Measurements from ENCODE around the gene RPP30. TPM values are rescaled to one million over a fixed set of nuclear protein-coding genes. Genes with fewer than 3 reads are reported as not detected.

Gene RPP30
- total RNA-seq, 1 donor from 2014 or later: 42.3 TPM

- H3K4me1 ChIP-seq (ENCODE audit: control insufficient read depth in 3 of 3, insufficient read depth in 3 of 3, low read length in 3 of 3): peaks cover 0 to 5% (median 0%) of the 10 kb centered on the region in 3 donors
- no peak overlapping the region for H3K9ac ChIP-seq (ENCODE audit: low read depth in 1 of 3, low read length in 3 of 3)
- peaks cover 4 to 12% (median 7%) of the 10 kb centered on the region in 3 donors for H3K36me3 ChIP-seq (ENCODE audit: control insufficient read depth in 3 of 3, insufficient read depth in 3 of 3, low read length in 3 of 3)
- H3K27ac ChIP-seq (ENCODE audit: low read depth, low read length): no peak overlapping the region
- no peak overlapping the region for H3K4me3 ChIP-seq (ENCODE audit: low read length in 3 of 3)
- H3K27me3 ChIP-seq (ENCODE audit: control insufficient read depth in 3 of 3, insufficient read depth in 3 of 3, low read length in 3 of 3): no peaks in the 10 kb centered on the region
- no peaks in the 10 kb centered on the region for H3K9me3 ChIP-seq (ENCODE audit: control insufficient read depth in 3 of 3, low read length in 3 of 3)
Observed at GRCh38 chr10:90913774-90914420, 42.1 kb downstream of the RPP30 start.

DNA sequence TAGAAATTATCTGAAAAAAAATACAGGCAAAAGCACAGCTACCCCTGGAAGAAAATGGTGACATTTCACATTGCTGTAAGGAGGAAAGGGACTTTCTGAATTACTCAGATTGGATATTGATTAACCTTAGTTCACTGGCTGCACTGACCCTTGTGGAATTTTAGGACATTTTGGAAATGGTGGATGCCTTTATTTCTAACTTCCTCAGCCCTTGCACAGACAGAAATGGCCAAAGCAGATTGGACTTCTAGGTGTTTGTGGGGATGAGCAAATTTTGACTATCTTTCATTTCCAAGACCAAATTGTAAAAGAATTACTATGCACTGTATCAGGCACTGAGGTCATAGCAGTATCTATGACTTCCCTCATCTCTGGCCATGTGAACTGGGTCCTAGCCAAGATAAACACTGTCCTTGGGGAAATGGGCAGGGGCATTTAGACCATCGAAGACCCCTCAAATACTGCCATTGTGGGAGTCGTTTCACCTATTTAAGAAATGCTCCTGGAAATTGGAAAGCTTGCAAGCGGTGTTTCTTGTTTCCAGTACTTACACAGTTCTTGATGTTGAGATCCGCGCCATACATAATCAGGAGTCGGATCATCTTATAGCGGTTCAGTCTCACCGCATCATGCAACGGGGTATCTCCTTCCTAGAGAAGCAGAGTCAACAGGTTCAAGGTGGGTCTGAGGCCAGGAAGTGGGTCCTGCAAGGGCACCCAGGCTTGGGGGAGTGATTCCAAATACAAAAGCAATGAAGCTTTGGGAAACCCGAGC, 43.4 kb downstream of the RPP30 start:
- peaks cover 4 to 12% (median 7%) of the 10 kb centered on the region in 3 donors for H3K36me3 ChIP-seq (ENCODE audit: control insufficient read depth in 3 of 3, insufficient read depth in 3 of 3, low read length in 3 of 3)
- no peak overlapping the region for H3K4me3 ChIP-seq (ENCODE audit: low read length in 3 of 3)
- no peaks in the 10 kb centered on the region for H3K9me3 ChIP-seq (ENCODE audit: control insufficient read depth in 3 of 3, low read length in 3 of 3)
- no peaks in the 10 kb centered on the region for H3K27me3 ChIP-seq (ENCODE audit: control insufficient read depth in 3 of 3, insufficient read depth in 3 of 3, low read length in 3 of 3)
- H3K27ac ChIP-seq (ENCODE audit: low read depth, low read length): no peak overlapping the region
- H3K9ac ChIP-seq (ENCODE audit: low read depth in 1 of 3, low read length in 3 of 3): no peak overlapping the region
- peaks cover 0 to 6% (median 5%) of the 10 kb centered on the region in 3 donors for H3K4me1 ChIP-seq (ENCODE audit: control insufficient read depth in 3 of 3, insufficient read depth in 3 of 3, low read length in 3 of 3)

GRCh38 chr10:90915766-90916075, 43.9 kb downstream of the RPP30 start:
- no peaks in the 10 kb centered on the region for H3K9me3 ChIP-seq (ENCODE audit: control insufficient read depth in 3 of 3, low read length in 3 of 3)
- no peaks in the 10 kb centered on the region for H3K27me3 ChIP-seq (ENCODE audit: control insufficient read depth in 3 of 3, insufficient read depth in 3 of 3, low read length in 3 of 3)
- no peak overlapping the region for H3K4me3 ChIP-seq (ENCODE audit: low read length in 3 of 3)
- peaks cover 4 to 12% (median 7%) of the 10 kb centered on the region in 3 donors for H3K36me3 ChIP-seq (ENCODE audit: control insufficient read depth in 3 of 3, insufficient read depth in 3 of 3, low read length in 3 of 3)
- peaks cover 0 to 8% (median 5%) of the 10 kb centered on the region in 3 donors for H3K4me1 ChIP-seq (ENCODE audit: control insufficient read depth in 3 of 3, insufficient read depth in 3 of 3, low read length in 3 of 3)
- no peak overlapping the region for H3K9ac ChIP-seq (ENCODE audit: low read depth in 1 of 3, low read length in 3 of 3)
- no peak overlapping the region for H3K27ac ChIP-seq (ENCODE audit: low read depth, low read length)

- Histone ChIP-seq H3K27me3 (ENCODE audit: control insufficient read depth in 3 of 3, insufficient read depth in 3 of 3, low read length in 3 of 3) (no peaks in the 10 kb centered on the region), H3K4me3 (ENCODE audit: low read length in 3 of 3) (no peak overlapping the region), H3K4me1 (ENCODE audit: control insufficient read depth in 3 of 3, insufficient read depth in 3 of 3, low read length in 3 of 3) (peaks cover 0 to 11% (median 5%) of the 10 kb centered on the region in 3 donors), H3K9me3 (ENCODE audit: control insufficient read depth in 3 of 3, low read length in 3 of 3) (no peaks in the 10 kb centered on the region), H3K36me3 (ENCODE audit: control insufficient read depth in 3 of 3, insufficient read depth in 3 of 3, low read length in 3 of 3) (peaks cover 4 to 12% (median 7%) of the 10 kb centered on the region in 3 donors), H3K9ac (ENCODE audit: low read depth in 1 of 3, low read length in 3 of 3) (no peak overlapping the region), H3K27ac (ENCODE audit: low read depth, low read length) (peak overlapping the region; percentile 11)
Observed at GRCh38 chr10:90916392-90917237, 44.8 kb downstream of the RPP30 start.

DNA sequence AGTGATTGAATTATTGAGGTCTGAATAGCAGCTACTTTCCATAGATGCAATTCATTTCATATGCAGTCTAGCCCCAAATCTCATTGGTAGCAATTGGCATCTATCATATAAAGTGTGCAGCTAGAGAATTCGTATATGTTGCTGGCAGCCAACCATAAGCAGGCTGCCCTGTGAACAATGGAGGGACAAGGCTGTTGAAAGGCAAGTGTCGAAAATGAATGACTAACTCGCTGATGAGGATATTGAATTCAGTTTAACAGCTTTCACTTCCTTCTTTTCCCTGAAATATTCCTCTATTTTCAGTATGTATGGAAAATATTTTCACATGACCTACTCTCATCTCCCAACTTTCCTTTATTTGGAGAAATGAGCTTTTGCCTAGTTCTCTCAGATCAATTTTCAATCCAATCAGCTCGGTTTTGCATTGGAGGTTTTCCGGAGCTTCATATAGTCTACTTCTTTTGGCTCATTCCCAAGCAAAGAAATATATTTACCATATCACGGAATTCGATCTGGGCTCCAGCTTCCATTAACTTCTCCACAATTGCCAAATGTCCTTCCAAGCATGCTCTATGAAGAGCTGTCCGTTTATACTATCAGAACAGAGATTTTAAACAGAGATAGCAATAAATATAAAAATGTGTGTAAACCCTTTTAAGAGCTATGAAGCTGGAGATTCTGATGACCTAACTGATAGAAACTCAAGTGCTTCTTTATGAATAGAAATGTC, 45.6 kb downstream of the RPP30 start:
- Histone ChIP-seq H3K4me1 (ENCODE audit: control insufficient read depth in 3 of 3, insufficient read depth in 3 of 3, low read length in 3 of 3) (peaks cover 0 to 12% (median 3%) of the 10 kb centered on the region in 3 donors), H3K9me3 (ENCODE audit: control insufficient read depth in 3 of 3, low read length in 3 of 3) (no peaks in the 10 kb centered on the region), H3K27ac (ENCODE audit: low read depth, low read length) (peak overlapping the region; percentile 11), H3K36me3 (ENCODE audit: control insufficient read depth in 3 of 3, insufficient read depth in 3 of 3, low read length in 3 of 3) (peaks cover 4 to 12% (median 7%) of the 10 kb centered on the region in 3 donors), H3K4me3 (ENCODE audit: low read length in 3 of 3) (no peak overlapping the region), H3K27me3 (ENCODE audit: control insufficient read depth in 3 of 3, insufficient read depth in 3 of 3, low read length in 3 of 3) (no peaks in the 10 kb centered on the region), H3K9ac (ENCODE audit: low read depth in 1 of 3, low read length in 3 of 3) (no peak overlapping the region)

GRCh38 chr10:90917968-90918318, 46.2 kb downstream of the RPP30 start:
- Histone ChIP-seq H3K27ac (ENCODE audit: low read depth, low read length) (no peak overlapping the region), H3K9ac (ENCODE audit: low read depth in 1 of 3, low read length in 3 of 3) (no peak overlapping the region), H3K4me3 (ENCODE audit: low read length in 3 of 3) (no peak overlapping the region)

DNA sequence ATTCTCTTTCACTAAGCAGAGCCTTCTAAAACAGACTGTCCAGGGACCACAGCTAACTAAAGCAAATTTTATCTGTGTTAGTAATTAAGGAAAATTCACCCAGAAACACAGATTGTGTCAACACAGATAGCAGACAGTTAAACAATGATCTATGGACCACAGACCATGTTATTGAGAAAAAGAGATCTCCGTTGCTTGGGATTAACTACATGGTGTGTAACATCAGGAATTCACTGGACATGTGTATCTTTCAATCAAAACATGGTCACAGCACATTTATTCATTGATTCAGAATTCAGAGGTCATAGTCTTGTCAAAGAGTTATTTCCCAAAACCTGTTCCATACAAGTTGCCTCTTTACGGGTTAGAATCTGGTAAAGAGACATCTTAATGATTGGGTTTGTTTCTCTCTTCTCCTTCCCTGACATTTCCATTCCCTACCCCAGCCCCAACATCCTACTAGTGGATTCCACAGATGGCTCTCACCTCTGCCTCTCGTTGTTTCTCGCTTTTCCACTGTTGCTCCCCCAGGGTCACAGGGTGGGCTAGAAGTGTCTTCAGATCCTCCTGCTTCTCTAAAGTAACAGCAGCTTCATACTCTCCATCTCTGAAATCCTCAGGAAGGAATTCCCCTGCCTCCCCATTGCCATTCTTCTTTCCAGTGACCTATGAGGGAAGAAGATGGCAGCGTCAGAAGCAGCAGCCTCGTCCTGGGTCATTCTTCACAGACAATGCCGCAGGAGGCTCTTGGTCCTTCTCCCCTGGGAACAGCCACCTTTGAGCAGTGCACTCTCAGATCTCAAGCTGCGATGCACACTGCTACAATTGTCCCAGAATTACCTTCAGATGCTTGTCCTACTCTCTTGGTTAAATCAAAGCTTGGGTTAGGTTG, 48.2 kb downstream of the RPP30 start:
- Histone ChIP-seq H3K4me3 (ENCODE audit: low read length in 3 of 3) (peak overlapping the region; percentile 50 to 64 (median 62)), H3K27me3 (ENCODE audit: control insufficient read depth in 3 of 3, insufficient read depth in 3 of 3, low read length in 3 of 3) (no peaks in the 10 kb centered on the region), H3K9ac (ENCODE audit: low read depth in 1 of 3, low read length in 3 of 3) (peak overlapping the region; percentile 34 to 64 (median 55)), H3K4me1 (ENCODE audit: control insufficient read depth in 3 of 3, insufficient read depth in 3 of 3, low read length in 3 of 3) (peaks cover 5 to 18% (median 8%) of the 10 kb centered on the region in 3 donors), H3K27ac (ENCODE audit: low read depth, low read length) (peak overlapping the region; percentile 95), H3K9me3 (ENCODE audit: control insufficient read depth in 3 of 3, low read length in 3 of 3) (no peaks in the 10 kb centered on the region), H3K36me3 (ENCODE audit: control insufficient read depth in 3 of 3, insufficient read depth in 3 of 3, low read length in 3 of 3) (peaks cover 4 to 11% (median 7%) of the 10 kb centered on the region in 3 donors)

More at GRCh38 chr10:90917968-90918318, 46.2 kb downstream of the RPP30 start:
- H3K4me1 ChIP-seq (ENCODE audit: control insufficient read depth in 3 of 3, insufficient read depth in 3 of 3, low read length in 3 of 3): peaks cover 0 to 12% (median 3%) of the 10 kb centered on the region in 3 donors
- H3K27me3 ChIP-seq (ENCODE audit: control insufficient read depth in 3 of 3, insufficient read depth in 3 of 3, low read length in 3 of 3): no peaks in the 10 kb centered on the region
- H3K9me3 ChIP-seq (ENCODE audit: control insufficient read depth in 3 of 3, low read length in 3 of 3): no peaks in the 10 kb centered on the region
- peaks cover 4 to 12% (median 7%) of the 10 kb centered on the region in 3 donors for H3K36me3 ChIP-seq (ENCODE audit: control insufficient read depth in 3 of 3, insufficient read depth in 3 of 3, low read length in 3 of 3)

DNA sequence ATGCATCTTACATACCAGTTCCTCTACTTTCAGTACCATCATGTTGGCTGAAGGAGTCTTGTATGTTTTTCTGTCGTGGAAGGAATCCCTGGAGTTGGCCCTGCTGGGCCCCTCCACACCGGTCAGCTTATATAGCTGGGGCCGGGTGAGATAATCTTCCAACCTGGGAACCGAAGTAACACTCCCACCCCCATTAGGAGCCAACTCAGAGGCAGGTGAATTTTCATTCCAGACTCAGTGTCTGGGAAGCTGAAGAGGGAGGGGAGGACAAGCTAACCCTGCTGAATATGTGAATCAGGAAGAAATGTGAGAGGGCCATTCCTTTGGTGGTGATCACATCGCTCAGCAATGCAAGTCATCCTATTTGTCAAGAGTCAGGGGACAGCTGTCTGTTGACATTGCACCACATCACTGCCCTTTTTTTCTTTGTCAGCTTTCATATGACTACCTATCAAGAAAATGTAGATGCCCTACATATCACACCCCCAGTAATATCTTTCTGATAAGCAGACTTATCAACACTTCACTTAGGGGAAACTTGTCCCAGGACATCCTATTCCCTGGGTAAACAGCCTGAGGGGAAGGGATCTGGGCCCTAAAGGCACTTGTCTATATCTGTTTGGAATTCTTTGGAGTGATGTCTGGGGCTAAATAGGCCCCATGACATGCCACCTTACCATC, 49.4 kb downstream of the RPP30 start, which contains the start of gene ANKRD1:
TSS of gene ANKRD1 (minus strand) at position 102 of the 681 bp plus-strand sequence. CDS start at position 42, 60 bp downstream.
- Histone ChIP-seq H3K36me3 (ENCODE audit: control insufficient read depth in 3 of 3, insufficient read depth in 3 of 3, low read length in 3 of 3) (peaks cover 0 to 3% (median 0%) of the 10 kb centered on the region in 3 donors), H3K27me3 (ENCODE audit: control insufficient read depth in 3 of 3, insufficient read depth in 3 of 3, low read length in 3 of 3) (no peaks in the 10 kb centered on the region), H3K4me1 (ENCODE audit: control insufficient read depth in 3 of 3, insufficient read depth in 3 of 3, low read length in 3 of 3) (peaks cover 8 to 21% (median 9%) of the 10 kb centered on the region in 3 donors), H3K9ac (ENCODE audit: low read depth in 1 of 3, low read length in 3 of 3) (peak within 1 kb of the TSS; percentile 34 to 64 (median 55)), H3K4me3 (ENCODE audit: low read length in 3 of 3) (peak within 1 kb of the TSS; percentile 50 to 64 (median 62)), H3K9me3 (ENCODE audit: control insufficient read depth in 3 of 3, low read length in 3 of 3) (no peaks in the 10 kb centered on the region), H3K27ac (ENCODE audit: low read depth, low read length) (peak within 1 kb of the TSS; percentile 95)

Measured in skeletal muscle tissue (tissue), 4 donors.